ENCODE results near the gene PABPN1. TPM values are rescaled to one million over a fixed set of nuclear protein-coding genes. Genes with fewer than 3 reads are reported as not detected.

The PABPN1 gene
- total and polyA plus RNA-seq, 2 of the 13 experiments (the other 11 are each of a cell fraction or from before 2014, with no cell fraction given), result 233 to 524 TPM

GRCh38 chr14:23360496-23360895 is 39.2 kb downstream of the PABPN1 start (continued):
- TF ChIP-seq, protein P1, sequence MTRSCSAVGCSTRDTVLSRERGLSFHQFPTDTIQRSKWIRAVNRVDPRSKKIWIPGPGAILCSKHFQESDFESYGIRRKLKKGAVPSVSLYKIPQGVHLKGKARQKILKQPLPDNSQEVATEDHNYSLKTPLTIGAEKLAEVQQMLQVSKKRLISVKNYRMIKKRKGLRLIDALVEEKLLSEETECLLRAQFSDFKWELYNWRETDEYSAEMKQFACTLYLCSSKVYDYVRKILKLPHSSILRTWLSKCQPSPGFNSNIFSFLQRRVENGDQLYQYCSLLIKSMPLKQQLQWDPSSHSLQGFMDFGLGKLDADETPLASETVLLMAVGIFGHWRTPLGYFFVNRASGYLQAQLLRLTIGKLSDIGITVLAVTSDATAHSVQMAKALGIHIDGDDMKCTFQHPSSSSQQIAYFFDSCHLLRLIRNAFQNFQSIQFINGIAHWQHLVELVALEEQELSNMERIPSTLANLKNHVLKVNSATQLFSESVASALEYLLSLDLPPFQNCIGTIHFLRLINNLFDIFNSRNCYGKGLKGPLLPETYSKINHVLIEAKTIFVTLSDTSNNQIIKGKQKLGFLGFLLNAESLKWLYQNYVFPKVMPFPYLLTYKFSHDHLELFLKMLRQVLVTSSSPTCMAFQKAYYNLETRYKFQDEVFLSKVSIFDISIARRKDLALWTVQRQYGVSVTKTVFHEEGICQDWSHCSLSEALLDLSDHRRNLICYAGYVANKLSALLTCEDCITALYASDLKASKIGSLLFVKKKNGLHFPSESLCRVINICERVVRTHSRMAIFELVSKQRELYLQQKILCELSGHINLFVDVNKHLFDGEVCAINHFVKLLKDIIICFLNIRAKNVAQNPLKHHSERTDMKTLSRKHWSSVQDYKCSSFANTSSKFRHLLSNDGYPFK (CRISPR knock-in tag; IDR thresholded peaks at IDR 0.05; ENCODE audit: borderline replicate concordance), result 0 out of 2 replicates have a peak, but pooled peaks have one; percentile 40
- 0 out of 2 replicates have a peak, but pooled peaks have one; percentile 31 for TF ChIP-seq ZSCAN31 (CRISPR knock-in tag; IDR thresholded peaks at IDR 0.05; ENCODE audit: low read depth)
- no peak for TF ChIP-seq BORCS8-MEF2B (CRISPR knock-in tag; IDR thresholded peaks at IDR 0.05)
- peak; percentile 25; the same call in 1 of the 2 replicates for TF ChIP-seq RAD21 (CRISPR knock-in tag; IDR thresholded peaks at IDR 0.05)
- TF ChIP-seq ZIK1 (CRISPR knock-in tag; IDR thresholded peaks at IDR 0.05; ENCODE audit: borderline replicate concordance, low read depth), result peak; percentile 62; the same call in 1 of the 2 replicates
- TF ChIP-seq, protein P2, sequence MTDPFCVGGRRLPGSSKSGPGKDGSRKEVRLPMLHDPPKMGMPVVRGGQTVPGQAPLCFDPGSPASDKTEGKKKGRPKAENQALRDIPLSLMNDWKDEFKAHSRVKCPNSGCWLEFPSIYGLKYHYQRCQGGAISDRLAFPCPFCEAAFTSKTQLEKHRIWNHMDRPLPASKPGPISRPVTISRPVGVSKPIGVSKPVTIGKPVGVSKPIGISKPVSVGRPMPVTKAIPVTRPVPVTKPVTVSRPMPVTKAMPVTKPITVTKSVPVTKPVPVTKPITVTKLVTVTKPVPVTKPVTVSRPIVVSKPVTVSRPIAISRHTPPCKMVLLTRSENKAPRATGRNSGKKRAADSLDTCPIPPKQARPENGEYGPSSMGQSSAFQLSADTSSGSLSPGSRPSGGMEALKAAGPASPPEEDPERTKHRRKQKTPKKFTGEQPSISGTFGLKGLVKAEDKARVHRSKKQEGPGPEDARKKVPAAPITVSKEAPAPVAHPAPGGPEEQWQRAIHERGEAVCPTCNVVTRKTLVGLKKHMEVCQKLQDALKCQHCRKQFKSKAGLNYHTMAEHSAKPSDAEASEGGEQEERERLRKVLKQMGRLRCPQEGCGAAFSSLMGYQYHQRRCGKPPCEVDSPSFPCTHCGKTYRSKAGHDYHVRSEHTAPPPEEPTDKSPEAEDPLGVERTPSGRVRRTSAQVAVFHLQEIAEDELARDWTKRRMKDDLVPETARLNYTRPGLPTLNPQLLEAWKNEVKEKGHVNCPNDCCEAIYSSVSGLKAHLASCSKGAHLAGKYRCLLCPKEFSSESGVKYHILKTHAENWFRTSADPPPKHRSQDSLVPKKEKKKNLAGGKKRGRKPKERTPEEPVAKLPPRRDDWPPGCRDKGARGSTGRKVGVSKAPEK (CRISPR knock-in tag; IDR thresholded peaks at IDR 0.05; ENCODE audit: borderline replicate concordance), result peak; percentile 84; the same call in 1 of the 2 replicates
- TF ChIP-seq PITX1 (CRISPR knock-in tag; IDR thresholded peaks at IDR 0.05), result 0 out of 2 replicates have a peak, but pooled peaks have one; percentile 44
- 0 out of 2 replicates have a peak, but pooled peaks have one; percentile 33 for TF ChIP-seq ZNF451 (CRISPR knock-in tag; IDR thresholded peaks at IDR 0.05)
- no peak for TF ChIP-seq SNAPC4 (CRISPR knock-in tag; IDR thresholded peaks at IDR 0.05)
- peak; percentile 22; the same call in 1 of the 2 replicates for TF ChIP-seq ZBTB7B (CRISPR knock-in tag; IDR thresholded peaks at IDR 0.05)
- no peak for TF ChIP-seq IKZF1 (IDR thresholded peaks at IDR 0.05)
- peak; percentile 67 for TF ChIP-seq STAG1 (CRISPR knock-in tag; IDR thresholded peaks at IDR 0.05)
- TF ChIP-seq KDM2A (CRISPR knock-in tag; IDR thresholded peaks at IDR 0.05; ENCODE audit: borderline replicate concordance, low read depth), result no peak
- TF ChIP-seq, protein P3, sequence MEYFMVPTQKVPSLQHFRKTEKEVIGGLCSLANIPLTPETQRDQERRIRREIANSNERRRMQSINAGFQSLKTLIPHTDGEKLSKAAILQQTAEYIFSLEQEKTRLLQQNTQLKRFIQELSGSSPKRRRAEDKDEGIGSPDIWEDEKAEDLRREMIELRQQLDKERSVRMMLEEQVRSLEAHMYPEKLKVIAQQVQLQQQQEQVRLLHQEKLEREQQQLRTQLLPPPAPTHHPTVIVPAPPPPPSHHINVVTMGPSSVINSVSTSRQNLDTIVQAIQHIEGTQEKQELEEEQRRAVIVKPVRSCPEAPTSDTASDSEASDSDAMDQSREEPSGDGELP (IDR thresholded peaks at IDR 0.05; ENCODE audit: borderline replicate concordance, low read depth), result no peak
- TF ChIP-seq ZNF124 (CRISPR knock-in tag; IDR thresholded peaks at IDR 0.05), result 0 out of 2 replicates have a peak, but pooled peaks have one; percentile 28
- no peak for TF ChIP-seq JARID2 (CRISPR knock-in tag; IDR thresholded peaks at IDR 0.05; ENCODE audit: insufficient replicate concordance)
- TF ChIP-seq ZNF337 (CRISPR knock-in tag; IDR thresholded peaks at IDR 0.05; ENCODE audit: borderline replicate concordance, low read depth), result no peak
